ENCODE measurements around the gene ZNF41. TPM values are rescaled to one million over a fixed set of nuclear protein-coding genes. Genes with fewer than 3 reads are reported as not detected.

ZNF41 gene
- total and polyA plus RNA-seq, 2 donors (not counting 3 experiments of a cell fraction or from before 2014, with no cell fraction given): 2.9 to 7.5 TPM

GRCh38 chrX:47484885-47485284 lies 1.9 kb upstream of the ZNF41 start:
- no peak overlapping the region for H3K27ac ChIP-seq (ENCODE audit: insufficient read depth, low read depth, low read length)
- H3K36me3 ChIP-seq (ENCODE audit: control insufficient read depth in 2 of 2, extremely low read depth in 1 of 2, insufficient read depth in 2 of 2, low read length in 2 of 2): no peaks in the 10 kb centered on the region
- DNase-seq (ENCODE audit: low read depth, low spot score): no peak
- BruUV-seq (replicated peaks): no TSS peak
- H2AFZ ChIP-seq (ENCODE audit: low read depth, low read length): no peak overlapping the region
- no peak overlapping the region for H3K9ac ChIP-seq (replicated peaks; ENCODE audit: extremely low read depth, insufficient read depth, low read length)
- no peaks in the 10 kb centered on the region for H3K27me3 ChIP-seq (ENCODE audit: control insufficient read depth in 2 of 2, insufficient read depth in 2 of 2, low read length in 2 of 2)
- peak overlapping the region; percentile 17 for H3K4me2 ChIP-seq (ENCODE audit: insufficient read depth, low read length)
- no peaks in the 10 kb centered on the region for H3K9me1 ChIP-seq (replicated peaks; ENCODE audit: control insufficient read depth, extremely low read depth, insufficient read depth, low read length)
- intact Hi-C loops (cut with micrococcal nuclease): loop anchor here (5.0 kb wide), 2 partner anchors 37 to 268 kb away; partner anchors contain the start of gene CDK16
- no peak for FAIRE-seq
- TF ChIP-seq MAX (IDR thresholded peaks at IDR 0.05; ENCODE audit: insufficient read depth, insufficient read length) (no peak), CTCF (IDR thresholded peaks at IDR 0.05; ENCODE audit: extremely low read depth in 1 of 2, insufficient read depth in 1 of 2, low read depth in 1 of 2, low read length in 2 of 2) (no peak), GATA2 (IDR thresholded peaks at IDR 0.05; ENCODE audit: insufficient read depth, insufficient read length, low read depth, low read length) (no peak), POLR2AphosphoS5 (IDR thresholded peaks at IDR 0.05; ENCODE audit: insufficient read depth, low read depth, low read length) (no peak), MYC (IDR thresholded peaks at IDR 0.05; ENCODE audit: low read depth, low read length) (no peak), EZH2 (IDR thresholded peaks at IDR 0.05; ENCODE audit: borderline replicate concordance, low read depth, low read length, severe bottlenecking) (no peak), POLR2A (IDR thresholded peaks at IDR 0.05; ENCODE audit: low read depth, low read length) (no peak), FOS (IDR thresholded peaks at IDR 0.05; ENCODE audit: borderline replicate concordance, insufficient read depth, low read length) (no peak), JUN (IDR thresholded peaks at IDR 0.05; ENCODE audit: borderline replicate concordance, insufficient read depth, insufficient read length, low read depth) (no peak)
- dilution Hi-C loops (cut with MboI; ENCODE audit: extremely low pct_ligation_motif_present, low sequenced_read_pairs): no loop called here
- H3K4me3 ChIP-seq (replicated peaks in 1 of 3; ENCODE audit: insufficient read depth in 1 of 3, low read depth in 1 of 3, low read length in 3 of 3): no peak overlapping the region
- POLR2A ChIA-PET: no interaction called here
- H3K4me1 ChIP-seq (ENCODE audit: control insufficient read depth, extremely low read depth, insufficient read depth, low read length): peaks cover 9% of the 10 kb centered on the region
- H4K20me1 ChIP-seq (replicated peaks; ENCODE audit: control insufficient read depth, extremely low read depth, insufficient read depth, low read length): no peaks in the 10 kb centered on the region
- peaks cover 21% of the 10 kb centered on the region for H3K79me2 ChIP-seq (ENCODE audit: control insufficient read depth, insufficient read depth, low read length)
- CTCF ChIA-PET: interaction anchor here (1.2 to 1.6 kb wide), 2 partner anchors 13 to 39 kb away, joined by 3 to 4 read pairs; no protein-coding TSS in a partner anchor
- no peaks in the 10 kb centered on the region for H3K9me3 ChIP-seq (replicated peaks; ENCODE audit: control insufficient read depth, insufficient read depth, low read length)
